Body of pancreas (tissue), 4 donors: ENCODE data around the gene ARHGAP26. TPM values are rescaled to one million over a fixed set of nuclear protein-coding genes. Genes with fewer than 3 reads are reported as not detected.

Source experiments
- ATAC-seq: fragments of 150-250 bp; one replicate; pipeline ENCODE4 v1.9.1; 2016
- DNase-seq, 4 donors: peaks; one replicate each; pipeline ENCODE4 v3.0.0-alpha.2; 2019
- H3K27ac ChIP-seq, 4 donors: fragments of 200-600 bp; sonication (generic); 1 replicate in 3 of 4; 2 replicates in 1 of 4; pipeline versions ENCODE4 v1.5.1 to v1.6.1; 2016 to 2019; ENCODE audit warnings: mild to moderate bottlenecking in 1 of 4, mixed read lengths in 1 of 4, moderate library complexity in 1 of 4
- H3K27me3 ChIP-seq, 2 donors: fragments of 200-600 bp; sonication (generic); one replicate each; pipeline ENCODE4 v1.6.0; 2016; ENCODE audit warnings: mild to moderate bottlenecking in 1 of 2
- H3K36me3 ChIP-seq, 2 donors: fragments of 200-600 bp; sonication (generic); replicated peaks in 1 of 2; 2 replicates each; pipeline ENCODE4 v1.5.1; 2016; ENCODE audit warnings: low read depth in 2 of 2; ENCODE audit not compliant: insufficient read depth in 1 of 2
- H3K4me1 ChIP-seq: fragments of 200-600 bp; sonication (generic); one replicate; pipeline ENCODE4 v1.6.0; 2016
- H3K4me3 ChIP-seq, 2 donors: fragments of 200-600 bp; sonication (generic); 1 replicate in 1 of 2; 2 replicates in 1 of 2; pipeline ENCODE4 v1.5.1; 2016 to 2019
- H3K9me3 ChIP-seq, 3 donors: fragments of 200-600 bp; sonication (generic); 1 replicate in 2 of 3; 2 replicates in 1 of 3; pipeline ENCODE4 v1.5.1; 2016
- CTCF ChIP-seq, 7 experiments: fragments of 450-650 bp in 4 of 7; fragments of 200-600 bp in 3 of 7; sonication (generic) in 3 of 7; IDR thresholded peaks; one replicate each; pipeline ENCODE4 v1.5.1; 2016 to 2019; ENCODE audit warnings: antibody characterized with exemption in 7 of 7
- POLR2A ChIP-seq, 3 donors: fragments of 450-650 bp; IDR thresholded peaks; one replicate each; pipeline ENCODE4 v1.6.1; 2016; ENCODE audit warnings: antibody characterized with exemption in 3 of 3, mild to moderate bottlenecking in 2 of 3
- WGBS, 2 donors: methylation state at CpG; one replicate each; pipeline ENCODE4 v1.1.5; 2017; 5-methylcytosine and 5-hydroxymethylcytosine counted together
- intact Hi-C: fragments of 100-400 bp; cut with DNase I; formaldehyde crosslinking; loops from one replicate; pipeline ENCODE4 v1.15.1; 2023
- total RNA-seq, 2 donors: library from RNA; depleted of rRNA; stranded (reverse); fragments of >200 nt; gene quantifications; one replicate each; pipeline ENCODE4 v1.1.0, GENCODE V29; 2016

Gene ARHGAP26
- total RNA-seq, 2 donors from 2014 or later: 12.5 to 14.2 TPM

- ATAC-seq: no peak
- Histone ChIP-seq H3K9me3 (no peaks in the 10 kb centered on the region), H3K27me3 (no peaks in the 10 kb centered on the region), H3K4me1 (peaks cover 16% of the 10 kb centered on the region), H3K27ac (no peak overlapping the region), H3K36me3 (no peaks in the 10 kb centered on the region), H3K4me3 (no peak overlapping the region)
- no peak for DNase-seq
- TF ChIP-seq POLR2A (IDR thresholded peaks at IDR 0.05) (no peak), CTCF (IDR thresholded peaks at IDR 0.05) (no peak)
- WGBS, 2 donors: 59 to 93% methylated on average over 2 to 3 of the region's 3 CpGs
- intact Hi-C loops: no loop called here
These were observed 461.2 kb downstream of the ARHGAP26 start for GRCh38 chr5:143231416-143231815.

GRCh38 chr5:143231973-143232812 lies 462.0 kb downstream of the ARHGAP26 start:
- DNase-seq: no peak
- peaks cover 16% of the 10 kb centered on the region for H3K4me1 ChIP-seq
- H3K36me3 ChIP-seq: no peaks in the 10 kb centered on the region
- intact Hi-C loops: no loop called here
- H3K27me3 ChIP-seq: no peaks in the 10 kb centered on the region
- no peaks in the 10 kb centered on the region for H3K9me3 ChIP-seq
- TF ChIP-seq CTCF (IDR thresholded peaks at IDR 0.05): no peak
- TF ChIP-seq POLR2A (IDR thresholded peaks at IDR 0.05): no peak
- ATAC-seq: no peak
- H3K27ac ChIP-seq: no peak overlapping the region
- no peak overlapping the region for H3K4me3 ChIP-seq
- 72 to 81% methylated on average over 6 to 7 of the region's 7 CpGs for WGBS, 2 donors

- Histone ChIP-seq H3K4me1 (peaks cover 16% of the 10 kb centered on the region), H3K27ac (no peak overlapping the region), H3K9me3 (no peaks in the 10 kb centered on the region), H3K36me3 (no peaks in the 10 kb centered on the region), H3K27me3 (no peaks in the 10 kb centered on the region), H3K4me3 (no peak overlapping the region)
- TF ChIP-seq POLR2A (IDR thresholded peaks at IDR 0.05): no peak
- no peak for TF ChIP-seq CTCF (IDR thresholded peaks at IDR 0.05)
- ATAC-seq: no peak
- WGBS, 2 donors: 77 to 96% methylated on average over 2 of the region's 2 CpGs
- intact Hi-C loops: no loop called here
- DNase-seq: no peak
These were observed 462.9 kb downstream of the ARHGAP26 start for GRCh38 chr5:143233031-143233430.

GRCh38 chr5:143234162-143234842 lies 464.1 kb downstream of the ARHGAP26 start:
- no peaks in the 10 kb centered on the region for H3K9me3 ChIP-seq
- no peak for TF ChIP-seq POLR2A (IDR thresholded peaks at IDR 0.05)
- TF ChIP-seq CTCF (IDR thresholded peaks at IDR 0.05): no peak
- intact Hi-C loops: no loop called here
- no peaks in the 10 kb centered on the region for H3K36me3 ChIP-seq
- peak overlapping the region in 2 of 4 donors; percentile 26 to 42 for H3K27ac ChIP-seq
- ATAC-seq (peak; percentile 62), DNase-seq (peak in 1 of 4 donors; percentile 31)
- H3K4me3 ChIP-seq: no peak overlapping the region
- H3K4me1 ChIP-seq: peaks cover 15% of the 10 kb centered on the region
- WGBS, 2 donors: 60 to 64% methylated on average over 9 of the region's 9 CpGs
- H3K27me3 ChIP-seq: no peaks in the 10 kb centered on the region
